Endothelial cell of coronary artery (primary cell): ENCODE measurements around the gene DRC1. TPM values are rescaled to one million over a fixed set of nuclear protein-coding genes. Genes with fewer than 3 reads are reported as not detected.

Experiments
- total RNA-seq: library from RNA; depleted of rRNA; stranded (reverse); fragments of >200 nt; gene quantifications from 2 replicates; pipeline ENCODE4 v1.2.3, GENCODE V29; 2014

Gene DRC1
- total RNA-seq = 0.27 TPM in 1 of 2 replicates, not detected in the other

GRCh38 chr2:26401739-26402541 is at the start of gene DRC1:
Gene DRC1 (plus strand): TSS chr2:26401920. CDS start chr2:26401990, 70 bp downstream.

GRCh38 chr2:26477911-26478253 is 76.2 kb downstream of the DRC1 start, which contains the start of gene OTOF:
Gene OTOF (minus strand): TSS chr2:26478124.

Other genes starting within 250 kb of the DRC1 start
- gene GAREM2, start 228.8 kb upstream of the DRC1 start, total RNA-seq = 0.63 and 1.0 TPM in 2 replicates
- gene HADHA, start 157.3 kb upstream of the DRC1 start, total RNA-seq = 153 and 187 TPM in 2 replicates
- gene HADHB, start 157.0 kb upstream of the DRC1 start, total RNA-seq = 91.4 and 118 TPM in 2 replicates
- 13.5 and 14.0 TPM in 2 replicates for gene SELENOI, start 55.8 kb upstream of the DRC1 start, total RNA-seq
- gene ADGRF3, start 55.1 kb upstream of the DRC1 start, total RNA-seq = under 0.01 TPM in 1 of 2 replicates, not detected in the other
- gene OTOF, start 76.2 kb downstream of the DRC1 start, total RNA-seq = 0.09 TPM in 2 replicates
- not detected in 2 replicates for gene CIB4, start 239.4 kb downstream of the DRC1 start, total RNA-seq